ENCODE results near the gene FOXI3. TPM values are rescaled to one million over a fixed set of nuclear protein-coding genes. Genes with fewer than 3 reads are reported as not detected.

Gene FOXI3
- total and polyA plus RNA-seq, 9 of the 15 experiments (the other 6 are each of a cell fraction or from before 2014, with no cell fraction given) = not detected

GRCh38 chr2:88450925-88451810, 1.3 kb downstream of the FOXI3 start:
- CTCF ChIA-PET (ENCODE audit: low intra/inter-chr PET ratio) = no interaction called here
- H3K79me2 ChIP-seq (ENCODE audit: control insufficient read depth, insufficient read depth, low read length) = no peaks in the 10 kb centered on the region
- in situ Hi-C loops (cut with MboI) (loop anchor here (25.0 kb wide), 1 partner anchor 264 kb away; no protein-coding TSS in a partner anchor), intact Hi-C loops (cut with micrococcal nuclease) (loop anchor here (10.0 kb wide), 1 partner anchor 126 kb away; no protein-coding TSS in a partner anchor)
- DNase-seq (ENCODE audit: extremely low read depth in 1 of 4, low spot score in 3 of 4) (no peak), FAIRE-seq (no peak), ATAC-seq (no peak)
- peaks cover 21 to 24% of the 10 kb centered on the region in 2 experiments for H3K27me3 ChIP-seq (ENCODE audit: control insufficient read depth in 2 of 2, insufficient read depth in 2 of 2, low read length in 2 of 2)
- no peak overlapping the region for H3K9ac ChIP-seq (ENCODE audit: insufficient read depth in 1 of 2, low read depth in 2 of 2, low read length in 2 of 2)
- no peak overlapping the region for H2AFZ ChIP-seq (ENCODE audit: low read depth, low read length)
- no TSS peak for BruUV-seq (replicated peaks)
- 35% methylated on average over 18 of the region's 18 CpGs for WGBS (ENCODE audit: insufficient coverage, low coverage, missing lambda C conversion rate)
- no peaks in the 10 kb centered on the region for H3K9me1 ChIP-seq (ENCODE audit: control insufficient read depth, insufficient read depth, low read length)
- POLR2A ChIA-PET = no interaction called here
- no peaks in the 10 kb centered on the region for H3K9me3 ChIP-seq (replicated peaks; ENCODE audit: control insufficient read depth, insufficient read depth, low read depth, low read length)
- no peaks in the 10 kb centered on the region for H3K36me3 ChIP-seq (ENCODE audit: control insufficient read depth, insufficient read depth, low read length)
- H4K20me1 ChIP-seq (replicated peaks; ENCODE audit: control insufficient read depth, insufficient read depth, low read length) = no peaks in the 10 kb centered on the region
- H3K4me3 ChIP-seq = no peak overlapping the region
- no peaks in the 10 kb centered on the region for H3K4me1 ChIP-seq (replicated peaks in 1 of 2; ENCODE audit: control insufficient read depth in 2 of 2, insufficient read depth in 2 of 2, low read length in 2 of 2)
- TF ChIP-seq XRCC3 (IDR thresholded peaks at IDR 0.05) = no peak
- no peak for TF ChIP-seq CBX8 (IDR thresholded peaks at IDR 0.05; ENCODE audit: borderline replicate concordance, extremely low read depth, low read depth, low read length, poor library complexity, severe bottlenecking)
- TF ChIP-seq ELF4 (CRISPR knock-in tag; IDR thresholded peaks at IDR 0.05) = no peak
- TF ChIP-seq ZNF239 (CRISPR knock-in tag; IDR thresholded peaks at IDR 0.05) = no peak
- no peak for TF ChIP-seq ZNF282 (CRISPR knock-in tag; IDR thresholded peaks at IDR 0.05)
- no peak overlapping the region for H3K4me2 ChIP-seq (ENCODE audit: insufficient read depth, low read length)
- no peak overlapping the region for H3K27ac ChIP-seq (ENCODE audit: extremely low read depth, low read depth, low read length)
